ENCODE data around the gene NT5C3B. TPM values are rescaled to one million over a fixed set of nuclear protein-coding genes. Genes with fewer than 3 reads are reported as not detected.

The NT5C3B gene
- total and polyA plus RNA-seq, 2 donors (not counting 1 experiment from before 2014, with no cell fraction given), result 49.6 to 50.1 TPM

DNA sequence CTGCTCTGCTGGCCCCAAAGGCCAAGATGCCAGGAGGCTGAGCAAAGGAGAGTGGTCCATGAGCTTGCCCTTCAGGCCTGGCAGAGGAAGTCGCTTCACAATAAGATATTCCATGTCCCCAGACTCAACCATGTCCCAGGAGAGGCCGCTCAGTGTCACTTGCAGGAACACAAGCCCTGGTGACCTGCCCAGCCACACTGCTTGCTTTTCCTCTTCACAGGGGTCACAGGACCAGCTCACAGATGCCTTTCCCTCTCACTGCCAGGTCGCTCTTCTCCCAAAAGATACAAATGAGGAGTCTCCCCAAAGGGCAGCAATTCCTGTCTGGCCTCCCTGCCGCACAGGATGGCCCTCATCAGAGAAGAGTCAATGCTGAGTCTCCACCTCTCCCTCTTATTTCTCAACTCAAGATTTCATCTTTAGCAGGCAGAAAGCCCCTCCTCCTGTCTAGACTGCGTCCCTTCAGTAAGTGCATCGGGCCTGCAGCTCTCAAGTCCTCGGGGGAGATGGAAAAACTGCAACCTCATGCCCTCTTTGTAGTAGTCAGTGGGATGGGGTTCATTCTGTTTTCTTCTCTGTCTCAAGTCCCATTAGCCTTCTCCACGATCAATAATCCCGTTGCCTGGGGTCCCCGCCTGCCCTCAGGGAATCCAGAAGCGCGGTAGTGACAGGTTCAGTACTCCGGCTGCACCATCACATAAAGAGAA, 54.5 kb downstream of the NT5C3B start:
- peaks cover 43% of the 10 kb centered on the region for H3K4me1 Mint-ChIP-seq
- no peaks in the 10 kb centered on the region for H3K27me3 Mint-ChIP-seq
- H3K9me3 Mint-ChIP-seq (ENCODE audit: insufficient read depth), result no peaks in the 10 kb centered on the region
- no peak overlapping the region for H3K4me2 ChIP-seq (replicated peaks; ENCODE audit: low read depth, low read length, poor library complexity, severe bottlenecking)
- no peak overlapping the region for H3K4me3 Mint-ChIP-seq
- H3K36me3 ChIP-seq (replicated peaks in 1 of 2; ENCODE audit: control extremely low read depth in 1 of 2, control insufficient read depth in 1 of 2, extremely low read depth in 1 of 2, insufficient read depth in 2 of 2, low read length in 1 of 2), result peaks cover 0 to 4% of the 10 kb centered on the region in 2 experiments
- no peaks in the 10 kb centered on the region for H3K27me3 ChIP-seq (replicated peaks in 1 of 4; ENCODE audit: control extremely low read depth in 1 of 4, control insufficient read depth in 3 of 4, insufficient read depth in 4 of 4, low read length in 3 of 4)
- DNase-seq (no peak), ATAC-seq (ENCODE audit: low read depth) (no peak)
- CTCF ChIA-PET, result interaction anchor here (0.7 kb wide), 1 partner anchor 119 kb away, joined by 3 read pairs; no protein-coding TSS in a partner anchor
- H3K4me1 ChIP-seq (ENCODE audit: control insufficient read depth in 2 of 2, insufficient read depth in 2 of 2, low read length in 2 of 2), result peaks cover 33 to 77% of the 10 kb centered on the region in 2 donors
- intact Hi-C loops (cut with micrococcal nuclease), result no loop called here
- no peak overlapping the region for H3K4me3 ChIP-seq (ENCODE audit: control extremely low read depth in 1 of 5, extremely low read depth in 1 of 5, insufficient read depth in 1 of 5, low read depth in 2 of 5, low read length in 4 of 5)
- TF ChIP-seq CTCF (IDR thresholded peaks at IDR 0.05) (no peak), EZH2 (IDR thresholded peaks at IDR 0.05; ENCODE audit: borderline replicate concordance, insufficient read depth, low read depth, low read length, poor library complexity, severe bottlenecking) (no peak)
- H3K27ac ChIP-seq (ENCODE audit: low read length in 2 of 2), result no peak overlapping the region
- H2AFZ ChIP-seq (ENCODE audit: insufficient read depth, low read depth, low read length, poor library complexity, severe bottlenecking), result no peak overlapping the region
- peaks cover 58% of the 10 kb centered on the region for H3K79me2 ChIP-seq (ENCODE audit: control insufficient read depth, insufficient read depth, low read length)
- peak overlapping the region; percentile 5 for H3K27ac Mint-ChIP-seq
- POLR2A ChIA-PET, result interaction anchor here (0.7 kb wide), 1 partner anchor 29 kb away, joined by 4 read pairs; no protein-coding TSS in a partner anchor
- peaks cover 0 to 1% (median 0%) of the 10 kb centered on the region in 3 donors for H3K9me3 ChIP-seq (ENCODE audit: control extremely low read depth in 1 of 3, control insufficient read depth in 2 of 3, insufficient read depth in 1 of 3, low read length in 2 of 3)
- H4K20me1 ChIP-seq (ENCODE audit: control insufficient read depth, insufficient read depth, low read length, poor library complexity, severe bottlenecking), result peaks cover 24% of the 10 kb centered on the region
- no peak overlapping the region for H3K9ac ChIP-seq (ENCODE audit: low read length)
- WGBS (ENCODE audit: insufficient coverage), result 92% methylated on average over 9 of the region's 13 CpGs

- Mint-ChIP-seq H3K27ac (no peak overlapping the region), H3K27me3 (no peaks in the 10 kb centered on the region), H3K9me3 (ENCODE audit: insufficient read depth) (no peaks in the 10 kb centered on the region), H3K4me1 (peaks cover 36% of the 10 kb centered on the region), H3K4me3 (no peak overlapping the region)
- Histone ChIP-seq H3K9ac (ENCODE audit: low read length) (no peak overlapping the region), H3K4me3 (ENCODE audit: control extremely low read depth in 1 of 5, extremely low read depth in 1 of 5, insufficient read depth in 1 of 5, low read depth in 2 of 5, low read length in 4 of 5) (no peak overlapping the region), H3K4me2 (replicated peaks; ENCODE audit: low read depth, low read length, poor library complexity, severe bottlenecking) (no peak overlapping the region), H3K36me3 (replicated peaks in 1 of 2; ENCODE audit: control extremely low read depth in 1 of 2, control insufficient read depth in 1 of 2, extremely low read depth in 1 of 2, insufficient read depth in 2 of 2, low read length in 1 of 2) (peaks cover 0 to 15% of the 10 kb centered on the region in 2 experiments), H3K4me1 (ENCODE audit: control insufficient read depth in 2 of 2, insufficient read depth in 2 of 2, low read length in 2 of 2) (peaks cover 24 to 69% of the 10 kb centered on the region in 2 donors), H3K27me3 (replicated peaks in 1 of 4; ENCODE audit: control extremely low read depth in 1 of 4, control insufficient read depth in 3 of 4, insufficient read depth in 4 of 4, low read length in 3 of 4) (no peaks in the 10 kb centered on the region), H3K79me2 (ENCODE audit: control insufficient read depth, insufficient read depth, low read length) (peaks cover 73% of the 10 kb centered on the region), H4K20me1 (ENCODE audit: control insufficient read depth, insufficient read depth, low read length, poor library complexity, severe bottlenecking) (peaks cover 31% of the 10 kb centered on the region), H2AFZ (ENCODE audit: insufficient read depth, low read depth, low read length, poor library complexity, severe bottlenecking) (no peak overlapping the region), H3K9me3 (ENCODE audit: control extremely low read depth in 1 of 3, control insufficient read depth in 2 of 3, insufficient read depth in 1 of 3, low read length in 2 of 3) (no peaks in the 10 kb centered on the region), H3K27ac (ENCODE audit: low read length in 2 of 2) (no peak overlapping the region)
- DNase-seq (no peak), ATAC-seq (ENCODE audit: low read depth) (no peak)
- 100% methylated on average over 1 of the region's 1 CpG for WGBS (ENCODE audit: insufficient coverage)
- no peak for TF ChIP-seq EZH2 (IDR thresholded peaks at IDR 0.05; ENCODE audit: borderline replicate concordance, insufficient read depth, low read depth, low read length, poor library complexity, severe bottlenecking)
- no peak for TF ChIP-seq CTCF (IDR thresholded peaks at IDR 0.05)
- ChIA-PET POLR2A (no interaction called here), CTCF (interaction anchor here (1.3 to 1.5 kb wide), 2 partner anchors 9 to 32 kb away, joined by 6 read pairs; partner anchors contain the start of gene P3H4)
- intact Hi-C loops (cut with micrococcal nuclease), result no loop called here
These were observed 56.1 kb downstream of the NT5C3B start for GRCh38 chr17:41779954-41780353.
